Measurements from ENCODE around the gene PFKL. TPM values are rescaled to one million over a fixed set of nuclear protein-coding genes. Genes with fewer than 3 reads are reported as not detected.

The PFKL gene
- total RNA-seq, 1 experiment from 2014 or later: 67.5 TPM

DNA sequence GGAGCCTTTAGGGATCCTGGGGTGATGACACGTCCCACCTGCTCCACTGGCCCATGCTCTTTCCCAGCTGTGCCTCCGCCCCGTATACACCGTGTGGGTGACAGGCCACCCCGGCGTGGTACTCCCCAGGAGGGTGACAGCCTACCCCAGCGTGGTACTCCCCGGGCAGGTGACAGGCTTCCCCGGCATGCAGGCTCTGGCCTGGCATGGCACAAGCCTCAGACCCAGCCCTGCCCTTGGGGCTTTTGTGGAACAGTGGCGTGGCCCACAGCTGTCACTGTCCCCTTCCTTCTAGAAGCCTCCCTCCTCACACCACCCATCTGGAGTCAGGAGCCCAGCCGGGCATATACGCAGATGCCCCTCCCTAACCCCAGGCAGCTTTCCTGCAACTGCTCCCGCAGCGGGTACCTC, 4.7 kb upstream of the PFKL start:
- POLR2A ChIA-PET (ENCODE audit: unreplicated experiment): no interaction called here
- no peaks in the 10 kb centered on the region for H3K79me2 ChIP-seq (ENCODE audit: low read depth)
- BruUV-seq (replicated peaks): no TSS peak
- no peaks in the 10 kb centered on the region for H3K9me3 ChIP-seq (ENCODE audit: insufficient read depth, low read depth)
- no peak overlapping the region for H3K4me3 ChIP-seq
- no peaks in the 10 kb centered on the region for H4K20me1 ChIP-seq (ENCODE audit: insufficient read depth)
- no peaks in the 10 kb centered on the region for H3K9me2 ChIP-seq (ENCODE audit: insufficient read depth)
- peaks cover 18% of the 10 kb centered on the region; the same call in 1 of the 2 replicates for H3K4me1 ChIP-seq (replicated peaks; ENCODE audit: insufficient read depth)
- no peaks in the 10 kb centered on the region for H3K36me3 ChIP-seq (ENCODE audit: low read depth)
- CTCF ChIA-PET: no interaction called here
- peak; percentile 45 to 66 for DNase-seq
- peaks cover 10% of the 10 kb centered on the region; the same call in 1 of the 2 replicates for H3F3A ChIP-seq (ENCODE audit: insufficient read depth, low read depth)
- H3K27me3 ChIP-seq (ENCODE audit: insufficient read depth, low read depth): no peaks in the 10 kb centered on the region
- H2AFZ ChIP-seq: no peak overlapping the region
- H3K4me2 ChIP-seq: no peak overlapping the region
- TF ChIP-seq, protein P1, sequence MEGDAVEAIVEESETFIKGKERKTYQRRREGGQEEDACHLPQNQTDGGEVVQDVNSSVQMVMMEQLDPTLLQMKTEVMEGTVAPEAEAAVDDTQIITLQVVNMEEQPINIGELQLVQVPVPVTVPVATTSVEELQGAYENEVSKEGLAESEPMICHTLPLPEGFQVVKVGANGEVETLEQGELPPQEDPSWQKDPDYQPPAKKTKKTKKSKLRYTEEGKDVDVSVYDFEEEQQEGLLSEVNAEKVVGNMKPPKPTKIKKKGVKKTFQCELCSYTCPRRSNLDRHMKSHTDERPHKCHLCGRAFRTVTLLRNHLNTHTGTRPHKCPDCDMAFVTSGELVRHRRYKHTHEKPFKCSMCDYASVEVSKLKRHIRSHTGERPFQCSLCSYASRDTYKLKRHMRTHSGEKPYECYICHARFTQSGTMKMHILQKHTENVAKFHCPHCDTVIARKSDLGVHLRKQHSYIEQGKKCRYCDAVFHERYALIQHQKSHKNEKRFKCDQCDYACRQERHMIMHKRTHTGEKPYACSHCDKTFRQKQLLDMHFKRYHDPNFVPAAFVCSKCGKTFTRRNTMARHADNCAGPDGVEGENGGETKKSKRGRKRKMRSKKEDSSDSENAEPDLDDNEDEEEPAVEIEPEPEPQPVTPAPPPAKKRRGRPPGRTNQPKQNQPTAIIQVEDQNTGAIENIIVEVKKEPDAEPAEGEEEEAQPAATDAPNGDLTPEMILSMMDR (conservative IDR thresholded peaks at IDR 0.05): no peak
- no peak for TF ChIP-seq EZH2 (IDR thresholded peaks at IDR 0.05; ENCODE audit: low read depth)
- intact Hi-C loops (cut with micrococcal nuclease; ENCODE audit: unreplicated experiment): no loop called here
- no peak overlapping the region for H3K27ac ChIP-seq

DNA sequence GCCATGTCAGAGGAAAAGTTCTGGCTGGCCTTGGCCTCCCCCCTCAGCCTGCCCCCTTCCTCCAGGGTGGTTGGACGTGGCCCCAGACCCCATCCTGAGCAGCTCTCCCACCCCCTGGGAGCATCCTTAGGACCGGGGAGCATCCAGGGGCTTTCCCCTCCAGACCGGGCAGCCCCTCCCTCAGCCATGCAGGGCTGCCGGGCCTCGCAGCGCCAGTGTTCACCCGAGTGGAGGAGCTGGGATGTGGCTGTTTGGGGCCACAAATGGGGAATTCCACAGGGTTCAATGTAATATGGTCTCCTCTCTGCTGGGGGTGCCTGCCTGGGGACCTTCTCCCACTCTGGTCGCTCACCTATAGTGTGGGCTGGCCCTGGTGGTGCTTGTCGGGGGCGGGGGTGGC, 4.2 kb upstream of the PFKL start:
- Histone ChIP-seq H3K27me3 (ENCODE audit: insufficient read depth, low read depth) (no peaks in the 10 kb centered on the region), H4K20me1 (ENCODE audit: insufficient read depth) (no peaks in the 10 kb centered on the region), H3K4me1 (replicated peaks; ENCODE audit: insufficient read depth) (peaks cover 18% of the 10 kb centered on the region; the same call in 1 of the 2 replicates), H2AFZ (no peak overlapping the region), H3K4me3 (no peak overlapping the region), H3K9me2 (ENCODE audit: insufficient read depth) (no peaks in the 10 kb centered on the region), H3K79me2 (ENCODE audit: low read depth) (no peaks in the 10 kb centered on the region), H3K36me3 (ENCODE audit: low read depth) (no peaks in the 10 kb centered on the region), H3K4me2 (no peak overlapping the region), H3K9me3 (ENCODE audit: insufficient read depth, low read depth) (no peaks in the 10 kb centered on the region), H3K27ac (no peak overlapping the region), H3F3A (ENCODE audit: insufficient read depth, low read depth) (peaks cover 10% of the 10 kb centered on the region; the same call in 1 of the 2 replicates)
- POLR2A ChIA-PET (ENCODE audit: unreplicated experiment): no interaction called here
- TF ChIP-seq, protein P1 (conservative IDR thresholded peaks at IDR 0.05): no peak
- TF ChIP-seq EZH2 (IDR thresholded peaks at IDR 0.05; ENCODE audit: low read depth): no peak
- CTCF ChIA-PET: no interaction called here
- BruUV-seq (replicated peaks): no TSS peak
- intact Hi-C loops (cut with micrococcal nuclease; ENCODE audit: unreplicated experiment): no loop called here
- DNase-seq: no peak

DNA sequence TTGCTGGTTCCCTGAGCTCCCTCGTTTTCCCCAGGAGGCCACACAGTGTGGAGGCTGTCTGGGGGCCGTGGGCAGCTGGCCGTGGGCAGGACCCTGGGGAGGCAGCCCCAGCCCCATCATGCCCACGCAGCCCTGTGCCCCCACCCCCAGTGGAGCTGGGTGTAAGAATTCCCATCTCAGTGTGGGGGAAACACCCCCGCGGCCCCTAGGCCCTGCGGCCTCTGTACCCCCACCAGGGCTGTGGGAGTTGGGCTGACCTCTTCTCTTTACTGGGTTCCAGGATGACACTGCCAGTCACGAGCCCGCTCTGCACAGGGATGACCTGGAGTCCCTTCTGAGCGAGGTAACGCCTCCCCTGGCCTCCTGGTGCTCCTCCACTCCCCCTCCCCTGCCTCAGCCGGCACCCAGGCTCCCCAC, 3.7 kb upstream of the PFKL start:
- Histone ChIP-seq H3K4me3 (no peak overlapping the region), H3K36me3 (ENCODE audit: low read depth) (no peaks in the 10 kb centered on the region), H3K9me2 (ENCODE audit: insufficient read depth) (no peaks in the 10 kb centered on the region), H3K27ac (no peak overlapping the region), H2AFZ (no peak overlapping the region), H3K27me3 (ENCODE audit: insufficient read depth, low read depth) (no peaks in the 10 kb centered on the region), H3K9me3 (ENCODE audit: insufficient read depth, low read depth) (no peaks in the 10 kb centered on the region), H3F3A (ENCODE audit: insufficient read depth, low read depth) (peaks cover 10% of the 10 kb centered on the region; the same call in 1 of the 2 replicates), H3K79me2 (ENCODE audit: low read depth) (peaks cover 4% of the 10 kb centered on the region; the same call in 1 of the 2 replicates), H3K4me2 (no peak overlapping the region), H3K4me1 (replicated peaks; ENCODE audit: insufficient read depth) (peaks cover 23% of the 10 kb centered on the region; the same call in 1 of the 2 replicates), H4K20me1 (ENCODE audit: insufficient read depth) (peaks cover 4% of the 10 kb centered on the region; the same call in 1 of the 2 replicates)
- BruUV-seq (replicated peaks): no TSS peak
- intact Hi-C loops (cut with micrococcal nuclease; ENCODE audit: unreplicated experiment): no loop called here
- DNase-seq: no peak
- TF ChIP-seq, protein P1 (conservative IDR thresholded peaks at IDR 0.05): no peak
- TF ChIP-seq EZH2 (IDR thresholded peaks at IDR 0.05; ENCODE audit: low read depth): no peak
- CTCF ChIA-PET: no interaction called here
- POLR2A ChIA-PET (ENCODE audit: unreplicated experiment): no interaction called here

All from PC-9 (cell line).